IMR-90 (cell line): ENCODE measurements around the gene SETD2. TPM values are rescaled to one million over a fixed set of nuclear protein-coding genes. Genes with fewer than 3 reads are reported as not detected.

ENCODE experiments used
- ATAC-seq: fragments of 200-7000 bp; cut with Tn5 transposase; 2 replicates; pipeline ENCODE4 v1.9.1; 2020; ENCODE audit warnings: low read depth, mild to moderate bottlenecking, moderate library complexity
- BruUV-seq: library from RNA; stranded (reverse); fragments of 400-500 nt; replicated peaks from 2 replicates; lab custom pipeline; 2021; lab: Mats Ljungman, UMichigan
- CTCF ChIA-PET: fragments of 300-600 bp; formaldehyde crosslinking; extraction: SDS; loops from one replicate; lab custom pipeline; 2021; ENCODE audit warnings: antibody characterized with exemption; lab: Yijun Ruan, JAX
- POLR2A ChIA-PET: fragments of 300-600 bp; sonication (Branson Sonifier 250); formaldehyde crosslinking; loops from one replicate; lab custom pipeline; 2022; ENCODE audit warnings: antibody characterized with exemption; ENCODE audit not compliant: unreplicated experiment; lab: Charles Lee
- DNase-seq: peaks from one replicate; pipeline ENCODE4 v3.0.0; 2013
- H2AFZ ChIP-seq: replicated peaks from 2 replicates; pipeline ENCODE3; 2013; ENCODE audit warnings: low read length, mild to moderate bottlenecking; ENCODE audit not compliant: poor library complexity
- H2AK5ac ChIP-seq: 2 replicates; pipeline ENCODE4 v1.6.1; 2013; ENCODE audit warnings: low read depth, low read length, inconsistent platforms
- H2AK9ac ChIP-seq: replicated peaks from 2 replicates; pipeline ENCODE3; 2013; ENCODE audit warnings: mild to moderate bottlenecking, low read depth, low read length, moderate library complexity; ENCODE audit not compliant: poor library complexity
- H2BK120ac ChIP-seq: 2 replicates; pipeline ENCODE4 v1.6.1; 2013; ENCODE audit warnings: low read depth, low read length, inconsistent platforms
- H2BK15ac ChIP-seq: 3 replicates; pipeline ENCODE4 v1.6.1; 2013; ENCODE audit warnings: low read depth, low read length, inconsistent platforms
- H2BK20ac ChIP-seq: 2 replicates; pipeline ENCODE4 v1.6.1; 2013; ENCODE audit warnings: low read depth, mild to moderate bottlenecking, inconsistent platforms, low read length, moderate library complexity
- H2BK5ac ChIP-seq: 2 replicates; pipeline ENCODE4 v1.6.1; 2013; ENCODE audit warnings: mild to moderate bottlenecking, low read depth, low read length, inconsistent platforms; ENCODE audit not compliant: poor library complexity, severe bottlenecking
- H3K14ac ChIP-seq: replicated peaks from 2 replicates; pipeline ENCODE4 v1.6.1; 2013; ENCODE audit warnings: low read depth, low read length, inconsistent platforms
- H3K18ac ChIP-seq: 2 replicates; pipeline ENCODE4 v1.6.1; 2013; ENCODE audit warnings: low read depth, low read length, control low read depth
- H3K23ac ChIP-seq: 2 replicates; pipeline ENCODE4 v1.6.1; 2013; ENCODE audit warnings: low read depth, low read length, inconsistent platforms
- H3K27ac ChIP-seq: 2 replicates; pipeline ENCODE4 v1.5.1; 2013; ENCODE audit warnings: mild to moderate bottlenecking, control low read depth, low read length; ENCODE audit not compliant: insufficient read depth
- H3K27me3 ChIP-seq: 2 replicates; pipeline ENCODE4 v1.6.1; 2013; ENCODE audit warnings: low read length; ENCODE audit not compliant: control insufficient read depth, insufficient read depth
- H3K36me3 ChIP-seq: 2 replicates; pipeline ENCODE4 v1.6.1; 2013; ENCODE audit warnings: low read length, mixed read lengths; ENCODE audit not compliant: control insufficient read depth, insufficient read depth
- H3K4ac ChIP-seq: 2 replicates; pipeline ENCODE4 v1.6.1; 2013; ENCODE audit warnings: low read depth, low read length, inconsistent platforms
- H3K4me1 ChIP-seq: 2 replicates; pipeline ENCODE4 v1.6.1; 2013; ENCODE audit warnings: low read length, mixed read lengths; ENCODE audit not compliant: control insufficient read depth, insufficient read depth
- H3K4me2 ChIP-seq: 2 replicates; pipeline ENCODE4 v1.6.1; 2013; ENCODE audit warnings: low read depth, mild to moderate bottlenecking, control low read depth, low read length, moderate library complexity
- H3K4me3 ChIP-seq: 2 replicates; pipeline ENCODE4 v1.5.1; 2013; ENCODE audit warnings: low read depth, mild to moderate bottlenecking, control low read depth, low read length, moderate library complexity; ENCODE audit not compliant: insufficient read depth
- H3K56ac ChIP-seq: 2 replicates; pipeline ENCODE4 v1.6.1; 2013; ENCODE audit warnings: low read length, inconsistent platforms; ENCODE audit not compliant: insufficient read depth; ENCODE audit errors: extremely low read depth
- H3K79me1 ChIP-seq, 2 experiments: 2 replicates each; pipeline ENCODE4 v1.6.1; 2013; ENCODE audit warnings: low read length in 2 of 2, inconsistent platforms in 1 of 2, low read depth in 1 of 2
- H3K9ac ChIP-seq: 2 replicates; pipeline ENCODE4 v1.6.1; 2013; ENCODE audit warnings: low read depth, low read length, control low read depth
- H3K9me1 ChIP-seq: 2 replicates; pipeline ENCODE4 v1.6.1; 2013; ENCODE audit warnings: low read length, inconsistent platforms; ENCODE audit not compliant: insufficient read depth
- H3K9me3 ChIP-seq: 2 replicates; pipeline ENCODE4 v1.6.1; 2013; ENCODE audit warnings: low read length; ENCODE audit not compliant: control insufficient read depth, insufficient read depth
- H4K20me1 ChIP-seq: 2 replicates; pipeline ENCODE4 v1.6.1; 2013; ENCODE audit warnings: low read length, inconsistent platforms; ENCODE audit not compliant: insufficient read depth
- H4K5ac ChIP-seq: 2 replicates; pipeline ENCODE4 v1.6.1; 2013; ENCODE audit warnings: mild to moderate bottlenecking, low read depth, low read length, control low read depth
- H4K8ac ChIP-seq, 2 experiments: 2 replicates each; pipeline ENCODE4 v1.6.1; 2013; ENCODE audit warnings: low read depth in 2 of 2, low read length in 2 of 2, control low read depth in 1 of 2, inconsistent platforms in 1 of 2
- H4K91ac ChIP-seq: 2 replicates; pipeline ENCODE4 v1.6.1; 2013; ENCODE audit warnings: low read depth, low read length, inconsistent platforms; ENCODE audit not compliant: insufficient read depth
- BHLHE40 ChIP-seq: fragments of 150-350 bp; IDR thresholded peaks from 2 replicates; pipeline ENCODE4 v1.6.1; 2016; ENCODE audit warnings: mild to moderate bottlenecking, low read depth, low read length
- CEBPB ChIP-seq: IDR thresholded peaks from 2 replicates; pipeline ENCODE4 v1.6.1; 2012; ENCODE audit warnings: low read depth, low read length, improper control_type of control experiment
- CHD1 ChIP-seq: IDR thresholded peaks from 2 replicates; pipeline ENCODE4 v1.6.1; 2012; ENCODE audit warnings: low read depth, low read length, improper control_type of control experiment
- FOS ChIP-seq: fragments of 150-350 bp; IDR thresholded peaks from 2 replicates; pipeline ENCODE4 v1.6.1; 2016; ENCODE audit warnings: low read depth, low read length
- MAFK ChIP-seq: IDR thresholded peaks from 2 replicates; pipeline ENCODE4 v1.6.1; 2012; ENCODE audit warnings: low read depth, low read length, improper control_type of control experiment
- MAZ ChIP-seq: IDR thresholded peaks from 2 replicates; pipeline ENCODE4 v1.6.1; 2012; ENCODE audit warnings: low read depth, mild to moderate bottlenecking, low read length, improper control_type of control experiment, moderate library complexity, borderline replicate concordance
- MXI1 ChIP-seq: IDR thresholded peaks from 2 replicates; pipeline ENCODE4 v1.6.1; 2012; ENCODE audit warnings: low read depth, mild to moderate bottlenecking, low read length, moderate library complexity, borderline replicate concordance
- NFE2L2 ChIP-seq: fragments of 150-350 bp; IDR thresholded peaks from 2 replicates; pipeline ENCODE4 v1.6.1; 2016; ENCODE audit warnings: low read depth, mild to moderate bottlenecking, low read length
- POLR2A ChIP-seq: IDR thresholded peaks from 2 replicates; pipeline ENCODE4 v1.6.1; 2012; ENCODE audit warnings: mild to moderate bottlenecking, low read depth, low read length
- RAD21 ChIP-seq: IDR thresholded peaks from 2 replicates; pipeline ENCODE4 v1.6.1; 2012; ENCODE audit warnings: low read length, improper control_type of control experiment
- RCOR1 ChIP-seq: IDR thresholded peaks from 2 replicates; pipeline ENCODE4 v1.6.1; 2012; ENCODE audit warnings: mild to moderate bottlenecking, low read length, improper control_type of control experiment; ENCODE audit not compliant: insufficient replicate concordance
- RFX5 ChIP-seq: IDR thresholded peaks from 2 replicates; pipeline ENCODE4 v1.8.0; 2012; ENCODE audit warnings: low read depth, mild to moderate bottlenecking, low read length, moderate library complexity
- SMC3 ChIP-seq: fragments of 150-350 bp; IDR thresholded peaks from 2 replicates; pipeline ENCODE4 v1.6.1; 2016; ENCODE audit warnings: low read depth, mild to moderate bottlenecking, antibody characterized with exemption, low read length, moderate library complexity
- WGBS, 2 experiments: methylation state at CpG; one replicate each; pipeline versions ENCODE4 v1.1.5 to v1.1.7; 2013; ENCODE audit warnings: missing lambda C conversion rate in 2 of 2; ENCODE audit not compliant: insufficient read length in 1 of 2; ENCODE audit errors: extremely low coverage in 2 of 2; 5-methylcytosine and 5-hydroxymethylcytosine counted together
- dilution Hi-C: fragments of 300-500 bp; cut with HindIII; formaldehyde crosslinking; loops from one replicate; pipeline ENCODE4 v1.14.3; 2018; ENCODE audit warnings: low sequenced_read_pairs; ENCODE audit not compliant: unreplicated experiment
- in situ Hi-C: fragments of 300-500 bp; cut with MboI; formaldehyde crosslinking; loops from 3 replicates; pipeline ENCODE4 v1.14.3; 2019; ENCODE audit warnings: low sequenced_read_pairs, inconsistent platforms, mixed read lengths
- intact Hi-C: fragments of 100-400 bp; cut with micrococcal nuclease; formaldehyde crosslinking; loops from 2 replicates; pipeline ENCODE4 v1.10.0; 2022
- polyA plus RNA-seq, 3 experiments: library from polyadenylated mRNA; depleted of rRNA; stranded (reverse); fragments of >200 nt; gene quantifications; 2 replicates each; pipeline ENCODE4 v1.2.3, GENCODE V29; 2012; ENCODE audit warnings: low replicate concordance in 1 of 3
- total RNA-seq: library from RNA; depleted of rRNA; stranded (reverse); fragments of >200 nt; gene quantifications from 2 replicates; pipeline ENCODE4 v1.2.3, GENCODE V29; 2012
- TF ChIP-seq, protein P1 (sequence below): fragments of 150-350 bp; IDR thresholded peaks from 2 replicates; pipeline ENCODE4 v1.6.1; 2017; ENCODE audit warnings: mild to moderate bottlenecking, antibody characterized with exemption, low read length, low read depth
- TF ChIP-seq, protein P2 (sequence below): conservative IDR thresholded peaks from 2 replicates; pipeline ENCODE4 v1.5.1; 2012; ENCODE audit warnings: mild to moderate bottlenecking, low read depth, low read length, improper control_type of control experiment
- TF ChIP-seq, protein P3 (sequence below): fragments of 150-350 bp; IDR thresholded peaks from 2 replicates; pipeline ENCODE4 v1.6.1; 2016; ENCODE audit warnings: low read depth, mild to moderate bottlenecking, low read length, moderate library complexity, borderline replicate concordance

The SETD2 gene
- total and polyA plus RNA-seq, 2 of the 4 experiments (the other 2 are of a cell fraction): 18.3 to 20.1 TPM

DNA sequence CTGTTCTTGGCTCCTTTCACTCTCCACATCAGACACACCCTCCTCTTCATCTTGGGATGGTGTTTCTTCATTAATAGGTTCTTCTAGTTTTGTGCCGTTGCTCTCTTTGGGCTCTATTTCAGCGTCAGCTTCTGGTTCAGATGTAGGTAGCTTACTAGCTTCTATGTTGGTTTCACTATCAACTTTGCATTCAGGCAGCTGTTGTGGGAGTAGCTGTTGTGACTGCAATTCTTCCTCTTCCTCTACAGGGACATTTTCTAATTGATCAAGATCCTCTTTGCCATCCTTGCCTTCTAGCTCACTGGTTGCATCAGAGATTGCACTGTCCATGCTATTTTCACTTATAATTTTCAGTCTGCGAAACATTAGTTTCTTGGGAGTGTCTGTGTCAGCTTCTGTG is 80.1 kb downstream of the SETD2 start:
- Histone ChIP-seq H4K5ac (no peak overlapping the region), H2BK15ac (no peak overlapping the region), H3K23ac (peak overlapping the region; percentile 64; the same call in 1 of the 2 replicates), H3K9ac (no peak overlapping the region), H3K18ac (no peak overlapping the region), H4K91ac (no peak overlapping the region), H3K9me3 (no peaks in the 10 kb centered on the region), H3K4ac (peak overlapping the region; percentile 17; the same call in 1 of the 2 replicates), H3K56ac (no peak overlapping the region), H2AK9ac (no peak overlapping the region), H3K4me1 (peaks cover 10% of the 10 kb centered on the region), H4K8ac (peak overlapping the region in 1 of 2 experiments; percentile 52; a peak in 1 of 4 replicates), H2BK20ac (no peak overlapping the region; the same call in 1 of the 2 replicates), H2BK120ac (no peak overlapping the region), H3K9me1 (peaks cover 9% of the 10 kb centered on the region), H3K14ac (peak overlapping the region; percentile 4; the same call in 1 of the 2 replicates), H2AK5ac (peak overlapping the region; percentile 51; the same call in 1 of the 2 replicates), H4K20me1 (peaks cover 21% of the 10 kb centered on the region), H2BK5ac (peak overlapping the region; percentile 50), H3K4me2 (peak overlapping the region; percentile 8; the same call in 1 of the 2 replicates), H3K4me3 (no peak overlapping the region), H3K27me3 (no peaks in the 10 kb centered on the region), H3K27ac (no peak overlapping the region), H3K79me1 (peaks cover 33 to 60% of the 10 kb centered on the region in 2 experiments), H3K36me3 (peaks cover 19% of the 10 kb centered on the region), H2AFZ (no peak overlapping the region)
- ChIA-PET POLR2A (no interaction called here), CTCF (interaction anchor here (1.1 kb wide), 1 partner anchor 59 kb away, joined by 3 read pairs; no protein-coding TSS in a partner anchor)
- ATAC-seq (no peak), DNase-seq (no peak)
- TF ChIP-seq, protein P1, sequence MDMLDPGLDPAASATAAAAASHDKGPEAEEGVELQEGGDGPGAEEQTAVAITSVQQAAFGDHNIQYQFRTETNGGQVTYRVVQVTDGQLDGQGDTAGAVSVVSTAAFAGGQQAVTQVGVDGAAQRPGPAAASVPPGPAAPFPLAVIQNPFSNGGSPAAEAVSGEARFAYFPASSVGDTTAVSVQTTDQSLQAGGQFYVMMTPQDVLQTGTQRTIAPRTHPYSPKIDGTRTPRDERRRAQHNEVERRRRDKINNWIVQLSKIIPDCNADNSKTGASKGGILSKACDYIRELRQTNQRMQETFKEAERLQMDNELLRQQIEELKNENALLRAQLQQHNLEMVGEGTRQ: no peak
- TF ChIP-seq NFE2L2: no peak
- TF ChIP-seq RAD21: no peak
- TF ChIP-seq CEBPB: no peak
- TF ChIP-seq BHLHE40: no peak
- TF ChIP-seq POLR2A: no peak
- TF ChIP-seq, protein P2, sequence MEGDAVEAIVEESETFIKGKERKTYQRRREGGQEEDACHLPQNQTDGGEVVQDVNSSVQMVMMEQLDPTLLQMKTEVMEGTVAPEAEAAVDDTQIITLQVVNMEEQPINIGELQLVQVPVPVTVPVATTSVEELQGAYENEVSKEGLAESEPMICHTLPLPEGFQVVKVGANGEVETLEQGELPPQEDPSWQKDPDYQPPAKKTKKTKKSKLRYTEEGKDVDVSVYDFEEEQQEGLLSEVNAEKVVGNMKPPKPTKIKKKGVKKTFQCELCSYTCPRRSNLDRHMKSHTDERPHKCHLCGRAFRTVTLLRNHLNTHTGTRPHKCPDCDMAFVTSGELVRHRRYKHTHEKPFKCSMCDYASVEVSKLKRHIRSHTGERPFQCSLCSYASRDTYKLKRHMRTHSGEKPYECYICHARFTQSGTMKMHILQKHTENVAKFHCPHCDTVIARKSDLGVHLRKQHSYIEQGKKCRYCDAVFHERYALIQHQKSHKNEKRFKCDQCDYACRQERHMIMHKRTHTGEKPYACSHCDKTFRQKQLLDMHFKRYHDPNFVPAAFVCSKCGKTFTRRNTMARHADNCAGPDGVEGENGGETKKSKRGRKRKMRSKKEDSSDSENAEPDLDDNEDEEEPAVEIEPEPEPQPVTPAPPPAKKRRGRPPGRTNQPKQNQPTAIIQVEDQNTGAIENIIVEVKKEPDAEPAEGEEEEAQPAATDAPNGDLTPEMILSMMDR: no peak
- TF ChIP-seq RCOR1: no peak
- no peak for TF ChIP-seq SMC3
- TF ChIP-seq MXI1: no peak
- TF ChIP-seq MAFK: no peak
- no peak for TF ChIP-seq FOS
- TF ChIP-seq, protein P3, sequence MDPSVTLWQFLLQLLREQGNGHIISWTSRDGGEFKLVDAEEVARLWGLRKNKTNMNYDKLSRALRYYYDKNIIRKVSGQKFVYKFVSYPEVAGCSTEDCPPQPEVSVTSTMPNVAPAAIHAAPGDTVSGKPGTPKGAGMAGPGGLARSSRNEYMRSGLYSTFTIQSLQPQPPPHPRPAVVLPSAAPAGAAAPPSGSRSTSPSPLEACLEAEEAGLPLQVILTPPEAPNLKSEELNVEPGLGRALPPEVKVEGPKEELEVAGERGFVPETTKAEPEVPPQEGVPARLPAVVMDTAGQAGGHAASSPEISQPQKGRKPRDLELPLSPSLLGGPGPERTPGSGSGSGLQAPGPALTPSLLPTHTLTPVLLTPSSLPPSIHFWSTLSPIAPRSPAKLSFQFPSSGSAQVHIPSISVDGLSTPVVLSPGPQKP: no peak
- TF ChIP-seq RFX5: no peak
- no peak for TF ChIP-seq CHD1
- no peak for TF ChIP-seq MAZ
- in situ Hi-C loops: no loop called here
- dilution Hi-C loops: no loop called here
- no CpG with 5 or more reads among the region's 3 CpGs for WGBS, 2 experiments
- intact Hi-C loops: no loop called here
- BruUV-seq: no TSS peak
